UCSD-AML1 (cell line): ENCODE results near the gene EYA4.

ENCODE experiments used
- DNase-seq: peaks from one replicate; lab custom pipeline; 2025; ENCODE audit not compliant: unreplicated experiment; lab: John Stamatoyannopoulos, UW

Gene EYA4, protein sequence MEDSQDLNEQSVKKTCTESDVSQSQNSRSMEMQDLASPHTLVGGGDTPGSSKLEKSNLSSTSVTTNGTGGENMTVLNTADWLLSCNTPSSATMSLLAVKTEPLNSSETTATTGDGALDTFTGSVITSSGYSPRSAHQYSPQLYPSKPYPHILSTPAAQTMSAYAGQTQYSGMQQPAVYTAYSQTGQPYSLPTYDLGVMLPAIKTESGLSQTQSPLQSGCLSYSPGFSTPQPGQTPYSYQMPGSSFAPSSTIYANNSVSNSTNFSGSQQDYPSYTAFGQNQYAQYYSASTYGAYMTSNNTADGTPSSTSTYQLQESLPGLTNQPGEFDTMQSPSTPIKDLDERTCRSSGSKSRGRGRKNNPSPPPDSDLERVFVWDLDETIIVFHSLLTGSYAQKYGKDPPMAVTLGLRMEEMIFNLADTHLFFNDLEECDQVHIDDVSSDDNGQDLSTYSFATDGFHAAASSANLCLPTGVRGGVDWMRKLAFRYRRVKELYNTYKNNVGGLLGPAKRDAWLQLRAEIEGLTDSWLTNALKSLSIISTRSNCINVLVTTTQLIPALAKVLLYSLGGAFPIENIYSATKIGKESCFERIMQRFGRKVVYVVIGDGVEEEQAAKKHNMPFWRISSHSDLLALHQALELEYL

DNA sequence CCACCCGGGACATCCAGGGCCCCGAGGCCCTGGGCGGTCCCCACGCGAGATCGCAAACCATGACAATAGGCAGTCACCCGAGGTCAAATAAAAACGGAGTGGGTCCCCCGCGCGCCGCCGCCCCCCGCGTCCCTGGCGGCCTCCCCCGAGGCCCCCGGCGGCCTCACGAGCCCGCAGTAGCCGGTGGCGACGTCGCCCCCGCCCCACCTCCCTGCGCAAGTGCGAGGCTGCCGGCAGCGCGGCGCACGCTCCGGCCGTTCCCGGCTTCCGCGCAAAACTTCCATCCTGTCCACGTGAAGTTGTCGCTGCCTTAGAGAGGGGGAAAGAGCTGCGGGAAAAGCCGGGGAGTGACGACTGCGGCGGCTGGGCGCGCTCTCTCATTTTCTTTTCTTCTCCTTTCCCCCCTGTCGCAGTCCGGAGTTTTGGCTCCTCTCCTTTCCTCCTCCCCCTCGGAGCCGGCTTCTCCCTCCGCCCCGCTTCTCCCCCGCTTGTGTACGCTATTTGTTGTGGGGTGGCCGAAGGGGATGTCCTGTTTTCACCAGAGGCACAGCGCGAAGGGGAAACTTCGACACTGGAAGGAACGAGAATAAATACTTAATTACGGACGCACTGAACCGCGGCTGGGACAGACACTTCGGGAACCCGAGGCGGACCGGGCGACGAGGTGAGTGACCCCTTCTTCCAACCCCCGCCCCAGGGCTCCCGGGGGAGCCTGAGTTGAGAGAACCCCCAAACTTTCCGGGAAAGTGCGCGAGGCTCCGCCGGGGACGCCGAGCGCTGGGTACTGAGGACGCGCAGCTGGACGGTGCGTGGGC lies at the start of gene EYA4:
EYA4 (plus strand) TSS at position 272 of the 815 bp plus-strand sequence. CDS start 33,424 bp downstream, outside the sequence.
- no peak for DNase-seq

DNA sequence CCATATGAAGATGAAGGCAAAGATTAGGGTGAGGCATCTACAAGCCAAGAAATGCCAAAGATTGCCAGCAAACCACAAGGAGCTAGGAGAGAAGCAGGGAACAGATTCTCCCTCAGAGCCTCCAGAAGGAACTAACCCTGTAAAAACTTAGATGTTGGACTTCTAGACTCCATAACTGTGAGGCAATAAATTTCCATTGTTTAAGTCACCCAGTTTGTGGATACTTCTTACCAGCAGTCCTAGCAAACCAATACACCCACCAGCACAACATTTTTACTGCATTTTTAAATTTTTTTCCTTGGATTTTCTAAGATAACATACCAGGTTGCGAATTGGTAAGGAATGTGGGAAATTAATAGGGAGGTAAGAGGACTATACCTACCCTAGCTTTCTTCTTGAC lies 47.8 kb upstream of the EYA4 start:
- DNase-seq, result no peak

DNA sequence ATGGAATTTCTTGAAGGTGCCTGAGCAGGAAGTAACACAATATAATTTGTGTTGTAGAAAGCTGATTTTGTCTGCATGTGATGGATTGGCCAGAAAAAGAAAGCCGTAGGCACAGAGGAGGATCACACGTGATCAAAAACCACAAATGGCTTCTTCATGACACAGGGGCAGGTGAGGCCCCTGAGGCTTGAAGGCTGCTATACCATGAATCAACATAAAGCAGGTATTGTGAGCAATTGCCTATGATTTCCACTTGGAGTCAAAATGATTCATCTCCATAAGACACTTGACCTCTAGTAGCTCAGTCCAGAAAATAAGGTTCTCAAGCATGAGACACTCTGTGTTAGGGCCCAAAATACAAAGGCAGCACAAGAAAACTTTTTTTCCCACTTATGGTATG lies 42.4 kb upstream of the EYA4 start:
- no peak for DNase-seq

DNA sequence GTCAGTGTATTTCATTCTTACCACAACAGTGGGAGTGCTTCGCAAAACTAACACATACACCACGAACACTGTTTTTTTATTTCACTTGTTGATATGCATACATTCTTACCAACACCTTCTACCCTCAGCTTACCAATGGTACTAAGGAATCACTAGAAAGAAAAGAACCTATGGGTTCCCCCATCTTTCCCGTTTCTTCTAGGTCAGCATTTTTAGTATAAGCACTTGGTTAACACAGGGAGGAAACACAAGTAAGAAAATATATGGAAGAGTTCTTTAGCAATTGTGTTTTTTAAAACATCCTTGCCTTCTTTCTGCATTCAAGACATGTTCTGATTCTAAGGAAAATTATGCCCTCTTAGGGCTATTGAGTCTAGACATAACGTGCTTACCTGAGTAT lies 39.9 kb upstream of the EYA4 start:
- no peak for DNase-seq

DNA sequence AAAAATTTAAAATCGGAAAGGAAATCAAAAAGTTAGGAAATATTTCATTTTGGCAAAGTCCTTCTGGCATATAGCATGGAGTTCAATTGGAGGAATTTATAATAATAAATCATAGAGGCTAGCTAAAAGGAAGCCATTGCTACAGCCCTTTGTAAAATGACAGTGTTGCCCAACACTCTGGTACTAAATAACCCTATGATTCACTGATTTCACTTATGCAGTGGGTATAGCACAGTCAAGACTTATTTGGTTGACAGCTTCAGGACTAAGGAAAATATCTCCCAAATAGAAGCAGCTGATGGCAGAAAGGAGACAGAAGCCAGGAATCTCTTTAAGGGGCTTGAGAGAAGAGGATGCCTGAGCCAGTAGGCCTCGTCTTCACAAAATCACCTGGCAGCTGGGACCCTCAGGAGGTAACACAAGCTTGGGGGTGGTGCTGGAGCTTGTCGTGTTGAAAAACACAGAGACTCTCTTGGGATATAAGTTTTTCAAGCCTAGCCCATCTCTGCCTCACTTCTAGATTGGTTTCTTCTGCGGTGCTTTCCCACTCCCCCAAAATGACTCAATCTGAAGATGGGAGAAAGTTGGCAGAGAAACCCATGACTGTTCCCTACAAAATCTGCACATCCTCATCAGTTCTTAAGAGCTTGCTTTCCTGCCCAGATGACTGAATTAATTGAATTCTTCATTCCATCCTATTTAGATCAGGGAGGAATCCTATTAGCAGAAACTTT lies 38.4 kb upstream of the EYA4 start:
- DNase-seq, result no peak

DNA sequence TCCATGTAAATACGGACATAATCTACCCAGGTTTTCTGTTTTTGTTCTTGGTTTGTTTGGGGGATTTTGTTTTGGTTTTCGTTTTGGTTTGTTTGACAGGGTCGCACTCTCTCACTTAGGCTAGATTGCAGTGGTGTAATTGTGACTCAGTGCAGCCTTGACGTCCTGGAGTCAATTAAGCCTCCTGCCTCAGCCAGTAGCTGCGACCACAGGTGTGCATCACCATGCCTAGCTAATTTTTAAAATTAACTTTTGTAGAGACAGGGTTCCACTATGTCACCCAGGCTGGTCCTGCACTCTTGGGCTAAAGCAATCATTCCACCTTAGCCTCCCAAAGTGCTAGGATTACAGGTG lies 37.8 kb upstream of the EYA4 start:
- DNase-seq, result no peak

DNA sequence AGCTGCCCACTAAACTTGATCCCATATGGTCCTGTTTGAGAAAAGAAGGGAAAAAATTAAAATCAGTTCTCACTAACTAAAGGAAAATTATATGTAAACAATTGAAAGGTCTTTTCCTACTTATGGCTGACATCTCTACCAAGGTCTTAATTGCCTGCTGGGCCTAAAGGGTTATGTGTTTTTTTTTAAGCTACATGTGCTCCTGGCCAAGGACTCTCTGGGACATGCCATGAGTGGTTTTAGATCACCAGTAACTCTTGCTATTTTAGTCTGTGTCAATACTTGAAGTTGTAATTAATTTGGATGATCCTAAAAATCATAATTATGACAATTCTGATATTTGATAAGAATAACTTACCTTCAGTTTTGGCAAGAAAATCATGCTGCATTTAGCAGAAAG lies 35.9 kb upstream of the EYA4 start:
- DNase-seq, result no peak

DNA sequence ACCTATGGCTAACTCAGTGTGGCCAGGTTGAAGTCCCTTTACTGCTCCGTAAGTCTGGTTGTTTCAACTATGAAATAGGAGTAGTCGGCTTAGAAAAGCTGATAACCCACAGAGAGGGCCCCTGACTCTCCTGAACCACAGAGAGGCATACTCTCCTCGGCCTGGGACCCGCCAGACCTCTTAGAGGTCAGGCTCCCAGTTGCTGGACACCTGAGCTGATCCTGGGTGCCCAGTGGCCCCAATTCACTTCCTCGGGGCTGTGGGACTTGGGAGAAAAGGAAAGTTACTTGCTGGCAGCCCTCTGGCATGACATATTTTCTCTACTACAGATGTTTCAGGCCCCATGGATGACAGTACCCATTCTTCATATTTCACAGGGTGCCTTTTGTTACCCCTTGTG lies 34.2 kb upstream of the EYA4 start:
- no peak for DNase-seq

DNA sequence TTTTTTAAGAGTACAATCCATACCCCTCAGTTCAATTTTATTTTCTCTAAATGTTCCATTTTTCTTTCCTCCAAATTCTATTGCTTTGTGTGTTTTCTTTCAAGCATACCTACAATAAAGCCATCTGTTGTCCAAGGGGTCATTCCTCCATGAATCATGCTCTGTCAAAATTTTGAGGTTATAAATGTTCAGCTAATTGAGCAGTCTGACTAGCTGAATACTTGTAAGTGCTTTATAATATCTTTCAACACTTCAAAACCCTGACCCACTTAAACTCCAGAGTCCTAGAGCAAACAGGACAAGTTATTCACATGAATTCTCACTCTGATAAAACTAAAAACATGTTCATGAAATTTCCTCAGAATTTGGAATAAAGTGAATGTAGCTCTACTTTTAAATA lies 33.4 kb upstream of the EYA4 start:
- no peak for DNase-seq

DNA sequence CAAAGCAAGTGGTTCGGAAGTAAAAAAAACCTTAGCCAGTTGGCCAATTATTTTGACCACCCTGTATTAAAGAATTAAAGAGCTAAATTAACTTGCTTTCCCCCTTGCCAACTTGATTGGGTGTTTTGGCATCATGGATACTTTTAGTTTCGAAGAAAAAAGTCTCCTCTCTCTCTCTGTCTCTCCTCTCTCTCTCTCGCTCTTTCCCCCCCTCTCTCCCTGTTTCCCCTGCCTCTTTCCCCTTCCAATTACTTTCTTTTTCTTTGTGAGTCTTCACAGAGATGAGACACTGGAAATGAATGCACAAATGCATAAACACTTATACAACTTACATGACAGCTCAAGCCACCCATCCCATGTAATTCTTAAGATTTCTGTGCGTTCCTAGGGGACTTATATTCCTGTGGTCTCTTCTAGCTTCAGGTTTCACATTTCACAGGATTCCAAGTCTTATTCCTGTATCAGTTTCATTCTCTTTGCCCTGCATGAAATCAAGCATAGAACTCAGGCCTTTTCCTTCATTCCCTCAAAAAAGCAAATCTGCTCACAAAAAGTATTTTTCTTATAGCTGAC lies 32.9 kb upstream of the EYA4 start:
- DNase-seq, result no peak

DNA sequence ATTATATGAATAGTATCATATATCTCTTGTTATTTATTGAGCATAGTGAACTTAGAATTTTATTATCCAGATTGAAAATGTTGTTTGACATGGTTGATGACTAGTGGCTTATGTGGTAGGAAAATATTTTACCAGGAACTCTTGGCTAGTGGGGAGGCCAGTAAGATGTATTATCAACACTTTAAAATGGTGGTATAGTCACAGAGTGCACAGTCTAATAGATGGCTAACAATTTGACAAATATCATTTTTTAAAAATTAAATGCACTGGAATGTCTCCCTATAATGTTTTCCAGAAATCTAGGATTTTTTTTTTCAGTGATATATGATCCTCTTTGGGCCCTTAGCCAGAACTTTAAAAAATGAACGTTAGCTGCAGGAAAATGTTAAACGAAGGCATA lies 26.9 kb upstream of the EYA4 start:
- DNase-seq, result no peak

DNA sequence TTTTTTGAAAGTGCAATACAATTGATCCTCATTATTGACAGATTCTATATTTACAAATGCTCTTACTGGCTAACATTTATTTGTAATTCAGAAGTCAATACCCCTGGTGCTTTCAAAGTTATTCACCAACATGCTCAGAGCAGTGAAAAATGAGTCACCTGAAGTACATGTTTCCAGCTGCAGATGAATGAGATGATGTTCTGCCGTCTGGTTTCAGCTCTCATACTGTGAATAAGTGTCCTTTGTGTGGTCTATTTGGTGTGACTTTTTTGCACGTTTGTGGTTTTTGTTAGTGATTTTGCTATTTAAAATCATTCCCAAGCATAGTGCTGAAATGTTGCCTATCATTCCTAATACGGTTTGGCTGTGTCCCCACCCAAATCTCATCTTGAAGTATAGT lies 22.3 kb upstream of the EYA4 start:
- no peak for DNase-seq

DNA sequence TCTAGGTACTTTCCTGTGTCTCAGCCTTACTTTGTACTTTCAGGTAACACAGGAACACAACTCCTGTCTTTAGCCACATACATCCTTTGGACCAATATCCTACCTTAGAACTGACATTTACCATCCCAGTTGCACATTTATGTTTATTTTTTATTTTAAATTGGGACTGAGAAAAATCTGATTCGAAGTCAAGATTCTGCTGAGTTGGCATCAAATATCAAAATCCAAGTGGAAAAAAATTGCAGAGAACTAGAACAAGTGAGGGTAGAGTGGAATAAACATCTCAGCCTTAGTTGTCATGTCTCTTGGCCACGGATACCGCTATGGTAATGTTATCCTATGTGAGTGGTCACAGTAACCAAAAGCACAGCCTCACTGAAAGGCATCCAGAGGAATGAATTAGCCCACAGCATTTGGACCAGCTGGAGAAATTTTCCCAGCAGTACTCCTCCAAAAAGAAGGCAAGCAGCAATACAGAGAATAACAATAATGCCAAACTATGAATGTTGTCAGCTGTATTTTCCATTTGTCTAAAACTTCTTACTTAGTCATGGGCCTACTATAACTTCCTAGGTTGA lies 17.6 kb upstream of the EYA4 start:
- DNase-seq, result no peak

DNA sequence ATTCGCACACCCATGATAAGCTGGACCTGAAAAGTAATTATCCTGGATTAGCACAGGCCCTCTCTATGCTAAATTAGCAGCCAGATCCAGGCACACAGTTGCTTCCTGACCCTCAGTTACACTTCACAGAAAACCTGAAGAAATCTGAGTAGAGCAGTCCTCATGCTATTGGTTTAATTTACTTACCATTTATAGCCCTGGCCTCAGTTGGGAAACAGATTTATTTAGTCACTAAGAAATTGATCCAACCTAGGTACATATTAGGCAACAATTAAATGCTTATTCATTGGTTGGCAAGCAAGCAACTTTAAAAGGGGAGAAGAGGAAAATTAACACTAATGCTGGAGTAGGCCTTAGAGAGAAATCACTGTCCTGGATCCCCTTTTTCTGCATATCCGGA lies 15.6 kb upstream of the EYA4 start:
- no peak for DNase-seq

DNA sequence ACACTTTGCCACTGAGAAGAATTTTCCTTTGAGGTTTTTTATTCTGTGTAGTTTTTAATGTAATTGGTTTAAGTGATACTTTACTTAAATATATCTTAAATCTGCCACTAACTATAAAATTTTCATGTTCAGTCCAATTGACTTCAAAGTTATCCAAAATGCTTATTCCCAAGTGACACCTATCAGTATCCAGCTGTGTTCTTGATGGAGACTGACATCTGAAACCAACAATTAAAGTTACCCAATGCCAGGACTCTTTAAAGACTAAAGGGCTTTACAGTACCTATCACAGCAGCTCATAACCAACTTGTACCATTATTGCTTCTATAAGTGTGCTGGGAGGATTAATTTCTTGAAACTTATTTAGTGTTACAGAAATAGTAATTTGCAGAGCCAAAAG lies 13.8 kb upstream of the EYA4 start:
- DNase-seq, result no peak

DNA sequence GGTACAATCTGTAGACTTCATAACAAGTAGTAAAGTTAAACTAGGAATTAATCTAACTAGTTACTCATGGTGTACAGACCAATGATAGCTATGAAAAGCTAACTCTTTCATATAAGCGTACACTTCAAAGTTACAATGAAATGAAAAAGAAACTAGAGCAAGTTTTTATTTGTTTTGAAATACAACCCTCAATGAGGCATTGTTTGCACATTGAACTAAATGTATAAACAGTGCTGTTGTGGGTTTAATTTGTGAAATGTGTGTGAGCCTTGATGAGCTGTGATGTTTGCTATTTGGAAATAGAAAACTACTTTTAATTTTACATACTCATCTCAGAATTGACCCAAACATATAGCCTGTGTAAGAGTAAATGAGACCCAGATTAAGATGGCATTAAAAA lies 11.1 kb upstream of the EYA4 start:
- no peak for DNase-seq

DNA sequence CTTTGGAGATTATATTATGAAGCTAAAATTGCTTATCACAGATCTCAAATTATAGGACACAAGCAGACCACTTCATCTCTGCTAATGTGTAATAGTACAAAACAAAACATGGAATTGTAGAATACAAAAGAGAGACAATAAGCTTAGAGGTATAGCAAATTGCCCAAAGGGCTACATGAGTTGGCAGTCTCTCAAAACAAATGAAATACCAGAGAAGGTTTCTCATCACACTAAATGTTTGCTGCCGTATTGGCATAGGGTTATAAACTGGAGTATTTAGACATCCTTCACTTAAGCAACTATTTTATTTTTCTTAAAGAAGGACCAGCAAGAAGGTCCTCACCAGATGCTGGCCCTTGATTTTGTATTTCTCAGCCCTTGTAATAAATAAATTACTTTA lies 5.9 kb upstream of the EYA4 start:
- DNase-seq, result no peak

DNA sequence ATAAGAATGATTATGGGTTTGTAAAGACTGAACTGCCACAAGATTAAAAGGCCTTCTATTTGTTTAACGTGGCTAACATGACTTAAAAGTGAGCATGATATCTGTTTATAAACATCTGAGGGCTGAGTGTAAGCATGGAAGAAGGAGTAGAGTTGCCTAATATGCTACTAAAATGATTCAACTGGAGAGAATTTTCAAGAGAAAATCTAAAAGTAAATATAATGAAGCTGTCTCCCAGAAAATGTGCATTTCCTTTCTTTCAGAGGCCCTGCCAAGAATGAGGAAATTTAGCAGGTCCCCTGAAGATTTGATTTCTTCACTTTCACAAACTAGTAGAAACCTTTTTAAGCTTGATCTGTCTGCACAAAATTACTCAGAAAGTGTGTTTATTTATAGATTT lies 4.2 kb upstream of the EYA4 start:
- DNase-seq, result no peak

DNA sequence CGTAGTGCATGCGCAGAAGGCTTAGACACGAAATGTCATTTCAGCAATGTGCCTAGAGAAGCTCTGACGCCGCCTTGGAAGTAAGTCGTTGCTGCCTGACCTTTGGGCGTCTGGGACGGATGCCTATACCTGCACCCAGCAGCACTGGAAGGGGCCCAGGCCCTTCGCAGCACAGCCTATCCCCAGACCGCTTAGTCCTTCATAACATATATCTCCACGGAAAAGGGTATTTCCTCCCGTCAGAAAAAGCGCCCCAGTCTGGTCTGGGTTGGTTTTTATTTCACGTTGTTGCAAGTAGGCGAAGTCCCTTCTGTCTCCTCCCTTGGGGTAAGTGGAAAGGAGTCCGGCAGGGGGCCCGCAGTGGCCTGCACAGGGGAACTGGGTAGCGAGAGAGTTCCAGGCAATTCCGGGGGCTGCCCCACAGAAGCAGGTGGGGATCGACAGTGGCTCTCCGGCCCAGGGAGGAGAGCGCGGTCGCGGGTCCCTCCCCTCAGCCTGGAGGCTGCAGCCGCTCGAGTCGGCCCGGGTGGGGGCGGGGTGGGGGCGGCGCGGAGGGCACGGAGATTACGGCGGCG lies 559 bp upstream of the EYA4 start:
- DNase-seq, result no peak

DNA sequence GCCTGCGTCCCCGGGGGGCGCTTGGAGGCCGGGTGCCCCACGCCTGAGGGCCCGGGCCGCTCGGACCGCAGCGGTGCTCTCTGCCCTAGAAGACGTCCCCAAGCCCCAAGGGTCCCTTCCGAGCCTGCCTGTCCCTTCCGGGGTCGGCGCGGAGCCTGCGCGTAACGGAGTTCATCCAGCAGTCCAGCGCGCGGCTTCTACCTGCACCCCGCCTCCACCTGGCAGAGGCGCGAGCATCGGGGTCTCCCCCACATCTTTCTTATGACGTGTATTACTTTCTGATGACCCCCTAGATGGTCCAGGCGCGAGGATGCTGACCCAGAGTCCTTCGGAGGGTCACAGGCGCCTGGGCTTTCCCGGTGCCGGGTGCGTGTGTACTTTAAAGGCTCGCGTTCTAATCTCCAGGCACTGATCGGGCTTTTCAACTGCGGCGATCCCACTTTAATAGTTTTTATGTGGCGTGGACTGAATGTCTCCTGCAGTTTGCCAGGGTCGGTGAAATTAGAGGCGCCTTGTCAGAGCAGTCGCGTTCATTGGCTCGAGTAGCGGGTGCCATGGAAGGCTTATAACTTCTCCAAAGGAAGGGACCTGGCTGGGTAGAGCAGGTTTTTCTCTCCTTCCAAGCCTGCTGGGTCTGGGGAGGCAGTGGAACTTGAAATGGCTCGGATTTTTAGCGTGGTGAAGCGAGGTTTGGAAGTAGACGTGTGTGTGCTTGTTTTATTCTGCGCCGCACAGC lies 912 bp downstream of the EYA4 start:
- DNase-seq, result no peak
